ENCODE measurements around the gene DPH7.

DNA sequence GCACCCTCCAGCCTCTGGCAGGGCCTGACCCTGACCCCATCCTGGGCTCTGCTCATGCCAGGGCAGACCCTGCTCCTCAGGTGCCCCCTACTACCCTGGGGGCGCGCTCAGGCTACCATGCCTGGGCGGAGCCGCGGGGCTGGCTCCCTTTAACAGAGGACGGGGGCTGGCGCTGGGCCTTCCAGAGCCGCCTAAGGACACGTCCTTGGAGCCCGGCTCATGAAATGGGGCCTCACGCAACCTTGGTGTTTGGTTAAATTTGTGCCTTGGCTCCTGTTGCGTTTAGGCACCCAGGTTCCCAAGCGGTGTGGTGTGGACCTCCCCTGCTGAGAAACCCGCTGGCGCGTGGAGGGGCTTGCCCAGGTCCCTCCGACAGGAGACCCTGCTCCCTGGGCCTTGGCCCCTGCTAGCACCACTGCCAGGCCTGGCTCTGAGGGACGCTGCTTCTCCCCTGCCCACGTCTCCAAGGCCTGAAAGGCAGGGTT lies 36.7 kb upstream of the DPH7 start:
- TF ChIP-seq, protein P1, sequence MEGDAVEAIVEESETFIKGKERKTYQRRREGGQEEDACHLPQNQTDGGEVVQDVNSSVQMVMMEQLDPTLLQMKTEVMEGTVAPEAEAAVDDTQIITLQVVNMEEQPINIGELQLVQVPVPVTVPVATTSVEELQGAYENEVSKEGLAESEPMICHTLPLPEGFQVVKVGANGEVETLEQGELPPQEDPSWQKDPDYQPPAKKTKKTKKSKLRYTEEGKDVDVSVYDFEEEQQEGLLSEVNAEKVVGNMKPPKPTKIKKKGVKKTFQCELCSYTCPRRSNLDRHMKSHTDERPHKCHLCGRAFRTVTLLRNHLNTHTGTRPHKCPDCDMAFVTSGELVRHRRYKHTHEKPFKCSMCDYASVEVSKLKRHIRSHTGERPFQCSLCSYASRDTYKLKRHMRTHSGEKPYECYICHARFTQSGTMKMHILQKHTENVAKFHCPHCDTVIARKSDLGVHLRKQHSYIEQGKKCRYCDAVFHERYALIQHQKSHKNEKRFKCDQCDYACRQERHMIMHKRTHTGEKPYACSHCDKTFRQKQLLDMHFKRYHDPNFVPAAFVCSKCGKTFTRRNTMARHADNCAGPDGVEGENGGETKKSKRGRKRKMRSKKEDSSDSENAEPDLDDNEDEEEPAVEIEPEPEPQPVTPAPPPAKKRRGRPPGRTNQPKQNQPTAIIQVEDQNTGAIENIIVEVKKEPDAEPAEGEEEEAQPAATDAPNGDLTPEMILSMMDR (IDR thresholded peaks at IDR 0.05; ENCODE audit: low read depth, low read length) = no peak
- TF ChIP-seq MYC (IDR thresholded peaks at IDR 0.05; ENCODE audit: low read depth, low read length) = no peak
- TF ChIP-seq, protein P2, sequence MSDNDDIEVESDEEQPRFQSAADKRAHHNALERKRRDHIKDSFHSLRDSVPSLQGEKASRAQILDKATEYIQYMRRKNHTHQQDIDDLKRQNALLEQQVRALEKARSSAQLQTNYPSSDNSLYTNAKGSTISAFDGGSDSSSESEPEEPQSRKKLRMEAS (IDR thresholded peaks at IDR 0.05; ENCODE audit: low read depth, low read length) = no peak
